Right ventricle myocardium inferior (tissue), 1 donor: ENCODE measurements around the gene ZNF747. TPM values are rescaled to one million over a fixed set of nuclear protein-coding genes. Genes with fewer than 3 reads are reported as not detected.
"Not testable (repeated sequence)": the region's sequence is repeated elsewhere in the genome, so short reads cannot be mapped to it uniquely, and the experiment has no call there.

Source experiments
- ATAC-seq: fragments of 200-7000 bp; cut with Tn5 transposase; one replicate; pipeline ENCODE4 v1.9.1; 2020; ENCODE audit warnings: mild to moderate bottlenecking, moderate library complexity
- DNase-seq: peaks from one replicate; pipeline ENCODE4 v3.0.0; 2021; ENCODE audit errors: missing footprints
- intact Hi-C: fragments of 100-400 bp; cut with DNase I; formaldehyde crosslinking; loops from one replicate; pipeline ENCODE4 v1.11.0; 2022
- total RNA-seq: library from RNA; stranded (reverse); fragmentation: NEBNext Ultra II Directional; extraction: Animal tissue kit (Norgen Biotek cat#: 25700); gene quantifications from one replicate; pipeline ENCODE4 v1.2.1, GENCODE V29; 2021
- donor health status: DM: no; HTN: yes; CAD: no; lungs with severe emphysema.

The ZNF747 gene
- total RNA-seq, 1 donor from 2014 or later, result 5.7 TPM

DNA sequence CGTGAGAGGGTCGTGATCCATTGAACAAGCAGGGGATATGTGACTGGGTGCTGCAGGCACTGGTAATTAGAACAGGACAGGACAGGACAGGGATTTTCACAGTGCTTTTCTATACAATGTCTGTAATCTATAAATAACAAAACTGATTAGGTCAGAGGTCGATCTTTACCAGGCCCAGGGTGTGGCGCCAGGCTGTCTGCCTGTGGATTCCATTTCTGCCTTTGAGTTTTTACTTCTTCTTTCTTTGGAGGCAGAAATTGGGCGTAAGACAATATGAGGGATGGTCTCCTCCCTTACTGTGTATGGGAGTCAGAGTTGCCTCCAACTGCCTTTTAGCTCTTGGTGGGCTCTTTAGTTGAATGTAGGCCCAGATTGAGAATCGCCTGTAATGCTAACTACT lies 25.0 kb upstream of the ZNF747 start:
- no peak for ATAC-seq
- intact Hi-C loops, result no loop called here
- no peak for DNase-seq

DNA sequence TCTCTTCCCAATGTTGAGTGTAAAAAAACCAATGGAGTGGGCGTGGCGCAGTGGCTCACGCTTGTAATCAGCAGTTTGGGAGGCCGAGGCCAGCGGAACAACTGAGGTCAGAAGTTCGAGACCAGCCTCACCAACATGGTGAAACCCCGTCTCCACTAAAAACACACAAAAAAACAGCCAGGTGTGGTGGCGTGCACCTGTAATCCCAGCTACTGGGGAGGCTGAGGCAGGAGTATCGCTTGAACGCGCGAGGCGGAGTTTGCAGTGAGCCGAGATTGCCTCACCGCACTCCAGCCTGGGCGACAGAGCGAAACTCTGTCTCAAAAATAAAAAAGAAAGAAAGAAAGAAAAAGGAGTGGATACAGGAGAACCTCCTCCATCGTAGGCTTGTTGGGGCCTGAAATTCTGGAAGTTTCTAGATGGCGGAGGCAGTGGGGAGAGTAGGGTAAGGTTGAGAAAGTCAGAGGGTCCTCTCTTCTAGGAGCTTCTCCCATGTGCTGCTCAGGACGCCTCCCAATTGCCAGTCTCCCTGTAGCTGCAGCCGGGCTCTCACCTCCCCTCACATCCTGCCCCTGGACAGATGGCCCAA lies 24.2 kb upstream of the ZNF747 start:
- intact Hi-C loops, result loop anchor here (1.0 kb wide), 1 partner anchor 24 kb away; no protein-coding TSS in a partner anchor
- ATAC-seq, result no peak

GRCh38 chr16:30557957-30558788 lies 23.5 kb upstream of the ZNF747 start, which contains the start of gene ZNF764:
ZNF764 (minus strand) TSS chr16:30558374; CDS start chr16:30558182, 192 bp downstream.
- ATAC-seq (peak; percentile 98), DNase-seq (peak; percentile 99)
- intact Hi-C loops, result loop anchor here (1.0 kb wide), 1 partner anchor 23 kb away; no protein-coding TSS in a partner anchor

More for the DNA sequence above, 24.2 kb upstream of the ZNF747 start:
- no peak for DNase-seq

DNA sequence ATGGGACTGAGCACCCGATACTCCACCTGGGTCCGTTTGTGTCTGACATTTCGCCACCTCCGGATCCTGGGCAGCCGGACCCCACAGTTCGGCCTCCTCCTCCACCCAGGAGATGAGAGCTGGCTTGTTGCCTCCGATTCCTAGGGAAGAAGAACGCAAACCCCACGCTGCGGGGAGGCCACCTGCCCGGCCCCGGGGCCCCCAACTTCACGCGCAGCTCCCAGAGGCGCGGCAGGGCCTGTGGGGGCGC lies 23.0 kb upstream of the ZNF747 start:
- ATAC-seq (peak; percentile 0), DNase-seq (no peak)
- intact Hi-C loops, result no loop called here

- ATAC-seq (no peak), DNase-seq (no peak)
- intact Hi-C loops, result no loop called here
These were observed 21.4 kb upstream of the ZNF747 start for GRCh38 chr16:30556125-30556473.

DNA sequence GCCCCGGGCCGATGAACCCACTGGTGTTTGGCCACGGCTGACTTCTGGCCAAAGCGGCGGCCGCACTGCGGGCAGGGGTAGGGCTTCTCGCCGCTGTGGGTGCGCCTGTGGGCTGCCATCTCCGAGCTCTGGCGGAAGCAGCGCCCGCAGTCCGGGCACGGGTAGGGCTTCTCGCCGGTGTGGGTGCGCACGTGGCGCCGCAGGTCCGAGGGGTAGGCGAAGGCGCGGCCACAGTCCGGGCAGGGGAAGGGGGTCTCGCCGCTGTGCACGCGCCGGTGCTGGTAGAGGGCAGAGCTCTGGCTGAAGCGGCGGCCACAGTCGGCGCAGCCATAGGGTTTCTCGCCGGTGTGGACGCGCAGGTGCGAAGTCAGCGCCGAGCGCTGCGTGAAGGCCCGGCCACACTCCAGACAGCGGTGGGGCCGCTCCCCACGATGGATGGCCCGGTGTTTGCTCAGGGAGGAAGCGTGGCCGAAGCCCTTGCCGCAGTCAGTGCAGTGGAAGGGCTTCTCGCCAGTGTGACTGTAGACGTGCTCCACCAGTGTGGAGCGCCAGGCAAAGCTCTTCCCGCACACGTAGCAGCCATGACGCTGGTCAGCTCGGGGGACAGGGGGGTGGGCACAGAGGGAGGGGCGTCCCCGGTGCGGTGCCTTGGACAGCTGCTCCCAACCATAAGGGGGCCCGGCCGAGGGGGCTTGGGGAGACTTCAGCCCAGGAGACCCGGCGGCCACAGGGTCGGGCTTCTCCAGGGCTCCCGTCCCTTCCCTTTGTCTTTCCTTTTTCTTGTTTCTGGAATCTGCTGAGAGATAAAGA lies 20.9 kb upstream of the ZNF747 start:
- intact Hi-C loops, result no loop called here
- ATAC-seq, result no peak
- DNase-seq, result no peak

DNA sequence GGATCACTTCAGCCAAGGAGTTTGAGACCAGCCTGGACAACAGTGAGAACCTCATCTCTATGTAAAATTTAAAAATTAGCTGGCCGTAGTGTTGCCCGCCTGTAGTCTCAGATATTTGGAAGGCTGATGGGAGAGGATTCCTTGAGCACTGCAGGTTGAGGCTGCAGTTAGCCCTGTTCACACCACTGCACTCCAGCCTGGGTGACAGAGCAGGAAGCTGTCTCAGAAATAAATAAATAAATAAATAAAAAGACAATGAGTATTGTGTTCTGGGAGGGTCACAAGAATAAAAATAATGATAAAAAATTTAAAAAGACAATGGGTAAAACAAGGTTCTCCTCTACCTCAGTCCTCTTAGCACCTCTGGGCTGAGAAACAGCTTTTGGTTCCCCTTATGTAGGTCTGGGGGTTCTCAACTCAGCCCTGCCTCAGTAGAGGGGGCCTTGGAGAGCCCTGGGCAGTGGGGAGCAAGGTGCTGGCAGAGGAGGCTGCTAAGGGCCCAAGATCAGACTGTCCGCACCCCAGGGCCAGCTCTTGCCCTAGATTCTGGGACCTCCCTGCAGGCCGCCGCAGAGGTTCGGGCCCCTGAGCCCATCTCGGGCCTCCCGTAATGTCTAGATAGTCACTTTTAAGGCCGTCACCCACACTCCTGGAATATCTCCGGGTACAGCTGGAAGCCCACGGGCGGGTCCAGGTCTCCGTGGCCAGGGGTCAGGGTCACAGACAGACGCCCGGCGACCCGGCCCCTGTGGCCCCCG lies 20.1 kb upstream of the ZNF747 start:
- DNase-seq, result no peak
- no peak for ATAC-seq
- intact Hi-C loops, result no loop called here

- intact Hi-C loops, result no loop called here
- no peak for ATAC-seq
- DNase-seq, result no peak
These were observed 18.8 kb upstream of the ZNF747 start for GRCh38 chr16:30553393-30553899.

- DNase-seq, result no peak
- ATAC-seq, result no peak
- intact Hi-C loops, result no loop called here
These were observed 18.3 kb upstream of the ZNF747 start for GRCh38 chr16:30552956-30553355.

GRCh38 chr16:30551781-30552180 lies 17.1 kb upstream of the ZNF747 start:
- DNase-seq, result no peak
- ATAC-seq, result no peak
- intact Hi-C loops, result no loop called here

GRCh38 chr16:30548416-30549253 lies 14.0 kb upstream of the ZNF747 start:
- ATAC-seq, result peak; percentile 18
- intact Hi-C loops, result no loop called here
- no peak for DNase-seq

DNA sequence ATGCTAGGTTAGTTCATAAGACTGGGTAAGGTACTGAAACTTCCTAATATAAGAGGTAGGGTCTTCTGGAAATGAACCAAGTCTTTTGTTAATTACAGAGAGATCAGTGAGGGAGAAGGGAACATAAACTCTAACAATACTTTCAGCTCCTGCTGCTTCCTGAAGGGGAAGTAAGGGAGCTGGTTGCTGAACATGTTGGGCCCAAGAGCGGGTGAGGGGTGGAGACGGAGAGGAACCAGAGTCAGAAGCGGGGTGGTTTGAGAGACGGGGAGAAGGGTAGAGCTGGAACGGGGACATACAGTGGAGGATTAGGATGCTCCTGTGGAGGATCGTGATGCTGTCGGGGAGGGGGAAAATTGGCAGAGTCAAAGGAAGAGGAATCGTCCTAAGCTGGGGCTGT lies 11.5 kb upstream of the ZNF747 start:
- DNase-seq (no peak), ATAC-seq (no peak)
- intact Hi-C loops, result no loop called here

- DNase-seq (no peak), ATAC-seq (no peak)
- intact Hi-C loops, result no loop called here
These were observed 8.4 kb upstream of the ZNF747 start for GRCh38 chr16:30543067-30543466.

DNA sequence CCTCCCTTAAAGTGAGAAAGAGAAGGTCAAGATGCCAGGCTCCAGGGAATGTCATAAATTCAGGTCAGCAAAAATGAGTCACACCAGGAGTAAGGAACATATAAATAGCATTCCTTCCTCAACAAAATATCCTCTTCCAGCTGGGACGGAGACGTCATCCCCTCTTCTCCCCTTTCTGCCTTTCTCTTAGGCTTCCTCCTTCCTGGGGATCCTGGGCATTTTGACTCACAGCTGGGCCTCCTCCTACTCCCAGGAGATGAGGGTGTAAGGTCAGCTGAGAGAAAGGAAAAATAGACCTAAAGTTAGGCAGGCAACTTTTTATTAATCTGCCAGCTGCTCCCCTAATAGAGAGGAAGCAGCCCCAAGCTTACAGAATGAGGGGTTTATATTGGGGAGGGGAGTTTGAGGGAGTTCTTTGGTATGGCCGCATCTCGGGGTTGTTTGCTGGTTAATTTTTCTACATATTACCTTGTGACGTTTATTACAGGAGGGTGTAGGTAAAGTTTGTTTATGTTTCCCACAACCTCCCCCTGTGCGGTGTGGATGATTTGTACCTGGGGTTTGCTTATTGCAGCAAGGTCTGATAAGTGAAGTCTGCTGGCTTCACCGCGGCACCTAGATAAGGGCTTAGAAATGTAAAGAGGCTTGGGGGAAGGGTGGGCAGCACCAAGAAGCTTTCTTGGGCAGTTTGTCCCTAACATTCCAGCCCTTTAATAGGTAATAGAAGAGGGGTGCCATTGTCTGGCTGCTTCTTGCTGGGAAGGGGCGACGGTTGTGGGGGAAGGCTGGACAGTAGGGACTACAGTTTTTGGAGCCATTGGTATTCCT lies 7.1 kb upstream of the ZNF747 start:
- DNase-seq, result no peak
- intact Hi-C loops, result no loop called here
- ATAC-seq, result no peak

GRCh38 chr16:30540916-30541464 lies 6.3 kb upstream of the ZNF747 start:
- intact Hi-C loops, DNase-seq, ATAC-seq: not testable (repeated sequence)

GRCh38 chr16:30539986-30540526 lies 5.4 kb upstream of the ZNF747 start:
- intact Hi-C loops, DNase-seq, ATAC-seq: not testable (repeated sequence)
